GM19397 (cell line): Measurements from ENCODE around the gene ING3.
"Not testable (repeated sequence)": the region's sequence is repeated elsewhere in the genome, so short reads cannot be mapped to it uniquely, and the experiment has no call there.

Source experiments
- ATAC-seq: cut with Tn5 transposase; IDR thresholded peaks from one replicate; pipeline ENCODE4 v1.9.1; 2021; ENCODE audit warnings: mild to moderate bottlenecking, moderate library complexity; ENCODE audit not compliant: unreplicated experiment

ING3 gene

GRCh38 chr7:121001234-121001906 lies 50.8 kb downstream of the ING3 start:
- no peak for ATAC-seq

GRCh38 chr7:121002048-121002756 lies 51.6 kb downstream of the ING3 start:
- ATAC-seq: no peak

- ATAC-seq: no peak
Observed at GRCh38 chr7:121002757-121003200, 52.2 kb downstream of the ING3 start.

GRCh38 chr7:121003986-121004685 lies 53.6 kb downstream of the ING3 start:
- ATAC-seq: no peak

GRCh38 chr7:121005058-121005457 lies 54.5 kb downstream of the ING3 start:
- not testable (repeated sequence) for ATAC-seq

GRCh38 chr7:121005996-121006584 lies 55.5 kb downstream of the ING3 start:
- no peak for ATAC-seq

- no peak for ATAC-seq
Observed at GRCh38 chr7:121006711-121007315, 56.2 kb downstream of the ING3 start.

- no peak for ATAC-seq
Observed at GRCh38 chr7:121008816-121009215, 58.2 kb downstream of the ING3 start.

- ATAC-seq: no peak
Observed at GRCh38 chr7:121011401-121011800, 60.8 kb downstream of the ING3 start.

GRCh38 chr7:121012170-121012874 lies 61.7 kb downstream of the ING3 start:
- no peak for ATAC-seq

GRCh38 chr7:121012919-121013318 lies 62.3 kb downstream of the ING3 start:
- ATAC-seq: no peak

- ATAC-seq: no peak
Observed at GRCh38 chr7:121015560-121015959, 65.0 kb downstream of the ING3 start.

GRCh38 chr7:121016966-121017365 lies 66.4 kb downstream of the ING3 start:
- ATAC-seq: no peak

GRCh38 chr7:121017586-121017985 lies 67.0 kb downstream of the ING3 start:
- ATAC-seq: no peak

- no peak for ATAC-seq
Observed at GRCh38 chr7:121019018-121019417, 68.4 kb downstream of the ING3 start.

GRCh38 chr7:121020249-121020988 lies 69.8 kb downstream of the ING3 start:
- ATAC-seq: no peak

GRCh38 chr7:121020989-121021969 lies 70.7 kb downstream of the ING3 start:
- no peak for ATAC-seq

GRCh38 chr7:121023194-121023593 lies 72.6 kb downstream of the ING3 start:
- no peak for ATAC-seq
